Adrenal gland (tissue), 12 donors: ENCODE data around the gene SH2B3. TPM values are rescaled to one million over a fixed set of nuclear protein-coding genes. Genes with fewer than 3 reads are reported as not detected.

Experiments
- DNase-seq, 7 donors: peaks; one replicate each; pipeline ENCODE4 v3.0.0-alpha.2; 2019 to 2020
- H3K27ac ChIP-seq, 5 donors: fragments of 200-600 bp; sonication (generic) in 4 of 5; 1 replicate in 3 of 5; 2 replicates in 2 of 5; pipeline versions ENCODE4 v1.5.1 to v1.8.0; 2016 to 2020; ENCODE audit warnings: mild to moderate bottlenecking in 1 of 5
- H3K27me3 ChIP-seq: fragments of 200-600 bp; 2 replicates; pipeline ENCODE4 v1.8.0; 2021
- H3K36me3 ChIP-seq, 2 donors: fragments of 200-600 bp; replicated peaks in 1 of 2; 1 replicate in 1 of 2; 2 replicates in 1 of 2; pipeline versions ENCODE4 v1.5.1 to v1.8.0; 2018 to 2022
- H3K4me1 ChIP-seq, 2 donors: fragments of 200-600 bp; replicated peaks in 1 of 2; 1 replicate in 1 of 2; 2 replicates in 1 of 2; pipeline versions ENCODE4 v1.5.1 to v1.8.0; 2018 to 2021
- H3K4me3 ChIP-seq, 4 donors: fragments of 200-600 bp; sonication (generic) in 3 of 4; one replicate each; pipeline ENCODE4 v1.5.1; 2016 to 2018
- H3K9me3 ChIP-seq, 3 donors: fragments of 200-600 bp; sonication (generic) in 1 of 3; replicated peaks in 1 of 3; 1 replicate in 2 of 3; 2 replicates in 1 of 3; pipeline versions ENCODE4 v1.5.1 to v1.8.0; 2016 to 2021
- CTCF ChIP-seq, 6 experiments: fragments of 450-650 bp in 4 of 6; fragments of 200-600 bp in 2 of 6; sonication (generic) in 1 of 6; IDR thresholded peaks; 1 replicate in 5 of 6; 2 replicates in 1 of 6; pipeline versions ENCODE4 v1.5.1 to v1.8.0; 2016 to 2021; ENCODE audit warnings: antibody characterized with exemption in 6 of 6, mild to moderate bottlenecking in 2 of 6, moderate library complexity in 1 of 6
- POLR2A ChIP-seq, 2 donors: fragments of 450-650 bp; IDR thresholded peaks; one replicate each; pipeline ENCODE4 v1.6.1; 2017; ENCODE audit warnings: antibody characterized with exemption in 2 of 2, mild to moderate bottlenecking in 2 of 2, moderate library complexity in 1 of 2
- WGBS, 4 donors: extraction: QIAGEN DNeasy Blood & Tissue Kit in 2 of 4; methylation state at CpG; one replicate each; pipeline versions ENCODE4 v1.1.5 to v1.1.7; 2013 to 2017; 5-methylcytosine and 5-hydroxymethylcytosine counted together
- intact Hi-C, 2 donors: fragments of 100-400 bp; cut with DNase I; formaldehyde crosslinking; loops; one replicate each; pipeline versions ENCODE4 v1.14.1 to v1.15.0; 2022 to 2023
- polyA plus RNA-seq, 3 donors: library from polyadenylated mRNA; stranded (reverse); fragments of 200-250 nt in 2 of 3; fragments of 350-450 nt in 1 of 3; fragmentation: Illumina TruSeq in 1 of 3; extraction: RNeasy Lipid Tissue Mini Kit (QIAGEN cat#74804) in 1 of 3; gene quantifications; one replicate each; pipeline ENCODE4 v1.2.3, GENCODE V29; 2013 to 2014
- total RNA-seq, 9 donors: library from RNA; depleted of rRNA in 4 of 9; stranded (reverse); fragments of >200 nt in 4 of 9; fragments of 120-200 nt in 1 of 9; fragmentation: NEBNext Ultra II Directional in 1 of 9; extraction: Animal tissue kit (Norgen Biotek cat#: 25700) in 1 of 9; gene quantifications; one replicate each; pipeline versions ENCODE4 v1.1.0 to v1.2.4, GENCODE V29; 2013 to 2023
- donor health status: healthy with polysubstance abuse.
- donor health status: Bipolar disorder and iron deficiency.
- donor health status: DM: yes; HTN: yes; CAD: no.
- donor health status: DM: no; HTN: no; CAD: no.
- donor health status: DM: no; HTN: no; CAD: no.
- donor health status: DM: yes; HTN: yes; CAD: no.

The SH2B3 gene
- total and polyA plus RNA-seq, 12 donors: 5.8 to 70.3 (median 28.5) TPM

GRCh38 chr12:111462210-111462769 lies 56.6 kb downstream of the SH2B3 start:
- Histone ChIP-seq H3K27me3 (no peaks in the 10 kb centered on the region), H3K4me3 (no peak overlapping the region), H3K36me3 (peaks cover 0 to 8% of the 10 kb centered on the region in 2 donors), H3K4me1 (peaks cover 13 to 17% of the 10 kb centered on the region in 2 donors), H3K27ac (no peak overlapping the region), H3K9me3 (peaks cover 0 to 7% (median 0%) of the 10 kb centered on the region in 3 donors)
- intact Hi-C loops: no loop called here
- no peak for DNase-seq
- no peak for TF ChIP-seq CTCF (IDR thresholded peaks at IDR 0.05)
- TF ChIP-seq POLR2A (IDR thresholded peaks at IDR 0.05): no peak

- 70 to 82% (median 81%) methylated on average over 3 of the region's 3 CpGs for WGBS, 4 donors
- no peak for DNase-seq
- Histone ChIP-seq H3K27me3 (no peaks in the 10 kb centered on the region), H3K27ac (peak overlapping the region in 4 of 5 donors; percentile 22 to 82 (median 52)), H3K4me1 (peaks cover 6 to 25% of the 10 kb centered on the region in 2 donors), H3K9me3 (peaks cover 0 to 7% (median 0%) of the 10 kb centered on the region in 3 donors), H3K36me3 (peaks cover 0 to 24% of the 10 kb centered on the region in 2 donors), H3K4me3 (no peak overlapping the region)
- intact Hi-C loops: no loop called here
- TF ChIP-seq CTCF (IDR thresholded peaks at IDR 0.05) (no peak), POLR2A (IDR thresholded peaks at IDR 0.05) (no peak)
Observed at GRCh38 chr12:111467092-111467856, 61.6 kb downstream of the SH2B3 start.

- WGBS, 4 donors: 63 to 72% (median 68%) methylated on average over 4 of the region's 4 CpGs
- TF ChIP-seq CTCF (IDR thresholded peaks at IDR 0.05) (no peak), POLR2A (IDR thresholded peaks at IDR 0.05) (no peak)
- Histone ChIP-seq H3K36me3 (peaks cover 0 to 24% of the 10 kb centered on the region in 2 donors), H3K4me3 (no peak overlapping the region), H3K4me1 (peaks cover 6 to 25% of the 10 kb centered on the region in 2 donors), H3K9me3 (peaks cover 0 to 7% (median 0%) of the 10 kb centered on the region in 3 donors), H3K27ac (peak overlapping the region in 3 of 5 donors; percentile 24 to 82 (median 79)), H3K27me3 (no peaks in the 10 kb centered on the region)
- intact Hi-C loops: no loop called here
- DNase-seq: no peak
Observed at GRCh38 chr12:111467857-111468241, 62.1 kb downstream of the SH2B3 start.

- Histone ChIP-seq H3K9me3 (peaks cover 0 to 7% (median 0%) of the 10 kb centered on the region in 3 donors), H3K27ac (no peak overlapping the region), H3K4me1 (peaks cover 6 to 24% of the 10 kb centered on the region in 2 donors), H3K4me3 (no peak overlapping the region), H3K27me3 (no peaks in the 10 kb centered on the region), H3K36me3 (peaks cover 0 to 24% of the 10 kb centered on the region in 2 donors)
- no peak for TF ChIP-seq POLR2A (IDR thresholded peaks at IDR 0.05)
- no peak for TF ChIP-seq CTCF (IDR thresholded peaks at IDR 0.05)
- 77 to 82% (median 80%) methylated on average over 2 of the region's 2 CpGs for WGBS, 4 donors
- intact Hi-C loops: no loop called here
- DNase-seq: no peak
Observed at GRCh38 chr12:111469401-111469800, 63.7 kb downstream of the SH2B3 start.
